RWPE1 (cell line): ENCODE measurements around the gene TMEM86B.
A peak's percentile ranks its signal among the peaks of the same experiment; 100 is the strongest.

Experiments
- CTCF ChIA-PET: fragments of 350-600 bp; sonication (Branson Sonifier 250); formaldehyde crosslinking; extraction: SDS; loops from one replicate; lab custom pipeline; 2021; lab: Yijun Ruan, JAX
- POLR2A ChIA-PET: fragments of 400-600 bp; formaldehyde crosslinking; extraction: SDS; loops from one replicate; lab custom pipeline; 2020; ENCODE audit warnings: antibody characterized with exemption; ENCODE audit not compliant: low non-redundant PET; lab: Yijun Ruan, JAX
- DNase-seq: peaks from one replicate; pipeline ENCODE4 v3.0.0; 2012; ENCODE audit warnings: low spot score
- H3K27ac ChIP-seq: fragments of 450-650 bp; 2 replicates; pipeline ENCODE4 v1.5.1; 2017
- TF ChIP-seq, protein P1 (sequence below): fragments of 450-650 bp; conservative IDR thresholded peaks from 2 replicates; pipeline ENCODE4 v1.5.1; 2017; ENCODE audit warnings: low read depth, mild to moderate bottlenecking

Gene TMEM86B

GRCh38 chr19:55272142-55272541 lies 43.6 kb upstream of the TMEM86B start:
- CTCF ChIA-PET, result interaction anchor here (0.6 kb wide), 1 partner anchor 137 kb away, joined by 3 read pairs; no protein-coding TSS in a partner anchor
- POLR2A ChIA-PET, result no interaction called here
- DNase-seq, result no peak
- no peak overlapping the region for H3K27ac ChIP-seq
- TF ChIP-seq, protein P1, sequence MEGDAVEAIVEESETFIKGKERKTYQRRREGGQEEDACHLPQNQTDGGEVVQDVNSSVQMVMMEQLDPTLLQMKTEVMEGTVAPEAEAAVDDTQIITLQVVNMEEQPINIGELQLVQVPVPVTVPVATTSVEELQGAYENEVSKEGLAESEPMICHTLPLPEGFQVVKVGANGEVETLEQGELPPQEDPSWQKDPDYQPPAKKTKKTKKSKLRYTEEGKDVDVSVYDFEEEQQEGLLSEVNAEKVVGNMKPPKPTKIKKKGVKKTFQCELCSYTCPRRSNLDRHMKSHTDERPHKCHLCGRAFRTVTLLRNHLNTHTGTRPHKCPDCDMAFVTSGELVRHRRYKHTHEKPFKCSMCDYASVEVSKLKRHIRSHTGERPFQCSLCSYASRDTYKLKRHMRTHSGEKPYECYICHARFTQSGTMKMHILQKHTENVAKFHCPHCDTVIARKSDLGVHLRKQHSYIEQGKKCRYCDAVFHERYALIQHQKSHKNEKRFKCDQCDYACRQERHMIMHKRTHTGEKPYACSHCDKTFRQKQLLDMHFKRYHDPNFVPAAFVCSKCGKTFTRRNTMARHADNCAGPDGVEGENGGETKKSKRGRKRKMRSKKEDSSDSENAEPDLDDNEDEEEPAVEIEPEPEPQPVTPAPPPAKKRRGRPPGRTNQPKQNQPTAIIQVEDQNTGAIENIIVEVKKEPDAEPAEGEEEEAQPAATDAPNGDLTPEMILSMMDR, result no peak

DNA sequence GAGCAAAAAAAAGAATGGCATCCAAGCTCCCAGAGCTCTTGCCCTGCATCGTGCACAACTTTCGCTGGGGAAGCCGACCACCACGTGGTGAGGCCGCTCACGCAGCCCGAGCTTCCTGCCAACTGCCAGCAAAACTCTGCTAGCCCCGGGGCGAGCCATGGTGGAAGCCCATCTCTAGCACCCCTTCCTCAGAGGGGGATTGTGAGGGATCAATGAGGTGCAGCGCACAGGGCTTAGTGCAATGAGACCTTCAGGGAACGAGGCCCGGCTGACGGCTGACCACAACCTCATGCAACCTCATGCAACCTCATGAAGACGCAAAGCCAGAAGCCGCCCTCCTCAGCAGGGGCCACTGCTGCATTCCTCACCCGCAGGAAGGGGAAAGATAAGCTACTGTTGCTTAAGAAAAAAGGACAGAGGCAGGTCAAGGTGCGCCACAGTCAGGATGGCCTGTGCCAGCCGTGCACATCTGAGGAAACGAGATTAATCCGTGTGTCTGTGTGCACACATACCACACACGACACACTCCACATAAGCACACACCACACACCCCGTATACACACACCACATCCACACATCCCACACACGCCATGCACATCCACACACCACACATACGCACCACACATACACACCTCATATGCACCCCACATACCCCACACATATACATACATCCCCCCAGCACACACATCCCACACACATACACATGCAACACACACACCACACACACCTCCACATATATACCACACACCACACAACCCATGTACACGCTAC lies 41.8 kb upstream of the TMEM86B start:
- TF ChIP-seq, protein P1, result no peak
- POLR2A ChIA-PET, result no interaction called here
- DNase-seq, result no peak
- no peak overlapping the region for H3K27ac ChIP-seq
- CTCF ChIA-PET, result no interaction called here

DNA sequence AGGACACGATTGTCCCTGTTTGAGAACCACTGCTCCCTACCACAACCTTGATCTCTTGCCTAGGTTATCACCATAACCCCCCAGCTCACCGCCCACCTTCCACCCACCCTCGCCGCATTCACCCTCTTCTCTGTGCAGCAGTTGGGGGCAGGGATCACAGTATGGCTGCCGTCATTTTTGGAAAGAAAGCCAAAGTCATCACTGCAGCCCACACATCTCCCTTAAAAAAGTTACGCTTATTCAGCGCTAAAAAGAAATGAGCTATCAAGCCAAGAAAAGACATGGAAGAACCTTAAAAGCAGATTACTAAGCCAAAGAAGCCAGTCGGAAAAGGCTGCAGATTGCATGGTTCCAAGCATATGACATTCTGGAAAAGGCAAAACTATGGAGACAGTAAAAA lies 40.7 kb upstream of the TMEM86B start:
- DNase-seq, result no peak
- CTCF ChIA-PET, result interaction anchor here (0.6 kb wide), 1 partner anchor 9 kb away, joined by 3 read pairs; no protein-coding TSS in a partner anchor
- POLR2A ChIA-PET, result no interaction called here
- TF ChIP-seq, protein P1, result no peak
- H3K27ac ChIP-seq, result peak overlapping the region; percentile 3; the same call in 1 of the 2 replicates

GRCh38 chr19:55266840-55267239 lies 38.3 kb upstream of the TMEM86B start:
- TF ChIP-seq, protein P1, result no peak
- POLR2A ChIA-PET, result no interaction called here
- CTCF ChIA-PET, result no interaction called here
- H3K27ac ChIP-seq, result no peak overlapping the region
- DNase-seq, result no peak

DNA sequence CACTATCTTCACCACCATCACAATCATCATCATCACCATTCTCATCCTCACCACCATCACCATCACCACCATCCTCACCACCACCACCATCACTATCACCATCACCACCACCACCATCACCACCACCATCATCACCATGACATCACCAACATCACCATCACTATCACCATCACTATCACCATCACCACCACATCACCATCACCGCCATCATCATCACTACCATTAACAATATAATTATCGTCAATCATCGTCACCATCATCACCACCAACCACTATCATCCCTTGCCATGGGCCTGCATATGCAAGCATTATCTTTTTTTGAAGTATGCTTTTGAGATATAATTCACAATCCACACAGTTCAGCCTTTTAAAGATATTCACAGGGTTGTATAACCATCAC lies 37.8 kb upstream of the TMEM86B start:
- CTCF ChIA-PET, result no interaction called here
- POLR2A ChIA-PET, result no interaction called here
- H3K27ac ChIP-seq, result no peak overlapping the region
- TF ChIP-seq, protein P1, result no peak
- DNase-seq, result no peak

- H3K27ac ChIP-seq, result no peak overlapping the region
- DNase-seq, result no peak
- POLR2A ChIA-PET, result no interaction called here
- TF ChIP-seq, protein P1, result no peak
- CTCF ChIA-PET, result no interaction called here
These were observed 37.3 kb upstream of the TMEM86B start for GRCh38 chr19:55265723-55266386.
